Retina (tissue), 1 donor: ENCODE measurements around the gene LRRTM4.
"Not testable (repeated sequence)": the region's sequence is repeated elsewhere in the genome, so short reads cannot be mapped to it uniquely, and the experiment has no call there.

Experiments
- DNase-seq: peaks from one replicate; pipeline ENCODE4 v3.0.0-alpha.2; 2016

The LRRTM4 gene

DNA sequence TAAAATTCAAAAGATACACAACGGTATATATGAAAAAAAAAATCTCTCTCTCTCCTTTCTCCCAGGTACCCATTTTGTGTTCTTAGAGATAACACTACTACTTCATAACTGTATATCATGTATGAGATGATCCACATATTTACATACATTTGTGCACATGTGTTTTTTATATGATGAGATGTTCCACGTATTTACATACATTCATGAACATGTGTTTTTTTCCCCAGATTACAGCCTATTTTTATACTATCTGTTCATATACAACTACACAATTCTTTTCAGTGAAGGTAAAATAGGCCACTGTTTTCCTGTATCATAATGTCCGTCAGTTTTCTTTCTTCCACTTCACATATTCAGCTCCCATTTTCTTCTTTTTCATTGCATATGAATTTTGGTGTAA, 808.9 kb downstream of the LRRTM4 start:
- no peak for DNase-seq

DNA sequence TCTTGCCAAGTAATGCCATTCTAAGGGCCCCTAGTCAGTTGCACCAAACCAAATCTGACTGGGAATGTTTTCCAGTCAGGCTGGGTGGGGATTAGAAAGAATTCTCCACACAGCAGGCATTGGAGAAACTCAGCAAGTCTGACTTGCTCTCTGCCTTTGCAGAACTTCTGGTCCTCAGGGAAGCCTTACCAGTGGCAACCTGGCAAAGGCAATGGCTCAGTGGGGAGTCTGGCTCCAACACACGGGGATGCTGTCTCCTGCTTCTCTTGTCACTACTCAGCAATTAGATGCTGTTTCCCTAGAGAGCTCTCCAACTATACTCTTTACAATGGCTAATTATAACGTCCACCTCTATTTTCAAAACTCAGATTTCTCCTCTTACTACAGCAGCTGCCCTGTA, 810.7 kb downstream of the LRRTM4 start:
- no peak for DNase-seq

DNA sequence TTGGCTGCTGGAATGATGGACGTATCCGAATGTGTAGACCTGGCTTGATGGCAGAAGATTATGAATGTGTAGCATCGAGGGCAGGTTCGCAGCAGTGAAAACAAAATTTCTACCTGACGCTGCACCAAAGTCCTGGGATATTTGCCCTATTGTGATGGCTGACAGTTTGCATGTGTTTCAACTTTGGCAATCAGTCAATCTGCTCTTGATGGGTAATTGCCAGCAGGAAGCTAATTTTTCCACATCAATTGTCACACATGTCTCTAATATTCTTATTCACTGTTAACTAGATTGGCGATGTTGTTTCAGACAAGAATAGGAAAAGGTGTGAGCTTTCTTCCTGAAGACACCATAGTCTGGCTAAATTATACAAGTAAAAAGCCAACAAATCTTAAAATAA, 821.3 kb downstream of the LRRTM4 start:
- DNase-seq = no peak

DNA sequence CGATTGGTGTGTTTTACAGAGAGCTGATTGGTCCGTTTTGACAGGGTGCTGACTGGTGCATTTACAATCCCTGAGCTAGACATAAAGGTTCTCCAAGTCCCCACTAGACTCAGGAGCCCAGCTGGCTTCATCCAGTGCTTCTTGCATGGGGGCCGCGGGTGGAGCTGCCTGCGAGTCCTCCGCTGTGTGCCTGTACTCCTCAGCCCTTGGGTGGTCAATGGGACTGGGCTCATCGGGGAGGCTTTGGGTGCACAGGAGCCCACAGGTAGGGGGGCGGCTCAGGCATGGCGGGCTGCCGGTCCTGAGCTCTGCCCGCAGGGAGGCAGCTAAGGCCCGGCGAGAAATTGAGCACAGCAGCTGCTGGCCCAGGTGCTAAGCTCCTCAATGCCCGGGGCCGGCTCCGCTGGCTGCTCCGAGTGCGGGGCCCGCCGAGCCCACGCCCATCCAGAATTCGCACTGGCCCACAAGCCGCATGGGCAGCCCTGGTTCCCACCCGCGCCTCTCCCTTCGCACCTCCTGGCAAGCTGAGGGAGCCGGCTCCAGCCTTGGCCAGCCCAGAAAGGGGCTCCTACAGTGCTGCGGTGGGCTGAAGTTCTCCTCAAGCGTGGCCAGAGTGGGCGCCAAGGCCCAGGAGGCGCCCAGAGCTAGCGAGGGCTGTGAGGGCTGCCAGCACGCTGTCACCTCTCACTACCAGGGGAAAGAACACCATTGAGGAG, 824.0 kb downstream of the LRRTM4 start:
- DNase-seq = not testable (repeated sequence)
